HG03442 (cell line): ENCODE measurements around the gene GPS1.

ENCODE experiments used
- ATAC-seq: cut with Tn5 transposase; IDR thresholded peaks from one replicate; pipeline ENCODE4 v1.9.1; 2021; ENCODE audit warnings: mild to moderate bottlenecking, moderate library complexity; ENCODE audit not compliant: unreplicated experiment

The GPS1 gene

DNA sequence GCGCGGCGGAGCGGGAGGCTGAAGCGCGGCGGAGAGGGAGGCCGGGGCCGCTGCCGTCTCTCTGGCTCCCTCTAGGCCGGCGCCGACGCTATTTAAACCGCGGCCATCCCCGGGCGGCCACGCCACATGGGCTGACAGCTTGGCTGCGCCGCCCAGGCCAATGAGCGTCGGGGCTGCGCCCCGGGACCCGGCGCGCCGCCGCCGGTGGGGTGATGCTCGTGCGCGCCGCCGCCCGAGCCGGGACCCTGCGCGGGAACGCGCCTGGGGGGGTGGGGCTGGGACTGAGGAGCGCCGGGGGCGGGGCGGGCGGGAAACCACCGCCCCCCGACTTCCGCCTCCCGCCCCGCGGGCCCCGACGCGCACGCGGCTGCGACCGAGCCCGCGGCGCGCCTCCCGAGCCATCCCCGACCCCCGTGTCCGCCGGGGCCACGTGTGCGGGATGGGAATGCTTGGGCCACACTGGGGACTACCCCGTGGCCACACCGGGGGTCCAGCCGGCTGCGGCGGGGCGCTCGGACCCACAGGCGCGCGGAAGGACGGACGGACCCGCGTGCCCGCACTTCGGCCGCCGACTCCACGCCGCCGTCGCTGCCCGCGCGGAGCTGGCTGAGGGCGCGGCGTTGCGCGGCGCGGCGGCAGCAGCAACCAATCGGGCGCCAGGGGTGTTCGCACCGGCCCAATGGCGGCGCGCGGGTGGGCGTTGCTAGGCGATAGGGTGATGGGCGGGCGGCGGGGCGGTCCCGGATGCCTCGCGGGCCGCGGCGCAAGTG is 46.7 kb downstream of the GPS1 start, which contains the start of gene FASN:
TSS of gene FASN (minus strand) at position 68 of the 770 bp plus-strand sequence. CDS start 1,791 bp downstream, outside the sequence.
- ATAC-seq = peak; percentile 58

DNA sequence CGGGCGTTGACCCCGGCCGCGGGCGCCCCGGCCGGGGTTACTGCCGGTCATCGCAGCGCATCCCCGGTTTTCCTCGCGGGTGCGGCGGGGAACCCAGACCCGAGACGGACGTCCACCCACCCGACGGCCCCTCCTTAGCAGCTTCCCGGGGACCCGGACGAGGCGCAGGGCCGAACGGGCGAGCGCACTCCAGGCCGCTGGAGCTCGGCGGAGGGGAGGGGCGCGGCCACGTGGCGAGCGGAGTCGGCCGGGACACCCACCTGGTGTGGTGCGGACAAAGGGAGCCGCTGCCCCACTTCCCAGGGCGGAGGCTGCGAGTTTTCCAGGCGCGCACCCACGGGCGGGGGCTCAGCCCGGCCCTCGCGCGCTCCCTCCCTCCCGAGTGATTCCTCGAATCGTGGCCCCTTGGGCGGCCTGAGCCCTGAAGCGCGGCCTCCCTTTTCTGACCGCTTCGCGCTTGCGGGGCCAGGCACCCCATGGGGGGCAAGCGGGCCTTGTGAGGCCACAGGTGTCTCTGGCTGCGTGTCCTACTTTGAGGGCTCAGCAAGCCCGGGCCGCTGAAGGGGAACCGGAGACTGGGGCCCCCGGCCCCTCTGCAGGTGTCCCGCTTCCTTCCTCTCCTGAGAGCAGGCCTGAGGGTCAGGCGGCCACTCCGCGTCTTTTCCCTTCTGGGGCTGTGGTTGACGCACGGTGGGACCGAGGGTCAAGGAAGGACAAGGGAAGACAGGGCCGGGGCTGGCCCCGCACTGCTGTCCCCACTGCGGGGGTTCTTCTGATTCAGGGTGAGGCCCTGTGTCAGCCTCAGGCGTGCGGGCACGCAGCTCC is 47.5 kb downstream of the GPS1 start:
- no peak for ATAC-seq

GRCh38 chr17:82100502-82101298 is 49.0 kb downstream of the GPS1 start:
- ATAC-seq = no peak

- ATAC-seq = no peak
These were observed 49.6 kb downstream of the GPS1 start for GRCh38 chr17:82101301-82101715.

DNA sequence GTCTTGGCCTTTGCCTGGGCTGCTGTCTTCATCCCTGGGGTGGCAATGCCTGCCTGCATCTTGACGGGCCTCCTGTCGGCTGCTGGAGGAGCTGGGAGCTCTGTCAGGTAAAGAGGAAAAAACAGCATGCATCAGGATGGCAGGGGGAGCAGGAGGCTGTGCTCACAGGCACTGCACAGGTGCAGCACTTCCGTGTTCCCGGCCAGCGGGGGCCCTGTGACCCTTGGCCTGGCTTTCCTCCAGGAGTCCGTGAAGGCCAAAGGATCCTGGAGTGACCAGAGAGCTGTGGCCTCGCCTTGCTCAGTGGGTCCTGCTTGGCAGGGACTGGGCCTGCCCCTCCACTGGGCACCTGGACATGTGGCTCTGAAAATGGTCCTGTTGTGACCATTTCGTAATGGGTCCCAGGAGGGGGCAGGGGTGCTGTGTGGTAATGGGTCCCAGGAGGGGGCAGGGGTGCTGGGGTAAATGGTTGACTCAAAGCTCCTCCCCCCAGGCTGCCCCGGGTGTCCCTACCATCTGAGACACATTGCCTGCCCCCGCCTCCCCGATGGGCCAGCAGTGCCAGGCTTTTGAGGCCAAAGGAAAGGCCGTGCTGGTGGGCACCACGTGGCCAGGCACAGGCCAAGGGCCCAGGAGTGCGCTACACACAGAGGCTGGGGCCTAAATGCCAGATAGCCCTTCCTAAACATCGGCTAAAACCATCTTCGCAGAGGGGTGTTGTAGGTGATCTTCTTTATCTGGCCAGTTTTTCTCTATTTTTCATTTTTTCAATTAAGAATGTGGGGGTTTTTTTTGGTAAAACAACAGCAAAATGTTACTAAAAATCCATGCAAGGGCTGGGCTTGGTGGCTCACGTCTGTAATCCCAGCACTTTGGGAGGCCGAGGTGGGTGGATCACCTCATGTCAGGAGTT is 50.3 kb downstream of the GPS1 start:
- ATAC-seq = no peak

DNA sequence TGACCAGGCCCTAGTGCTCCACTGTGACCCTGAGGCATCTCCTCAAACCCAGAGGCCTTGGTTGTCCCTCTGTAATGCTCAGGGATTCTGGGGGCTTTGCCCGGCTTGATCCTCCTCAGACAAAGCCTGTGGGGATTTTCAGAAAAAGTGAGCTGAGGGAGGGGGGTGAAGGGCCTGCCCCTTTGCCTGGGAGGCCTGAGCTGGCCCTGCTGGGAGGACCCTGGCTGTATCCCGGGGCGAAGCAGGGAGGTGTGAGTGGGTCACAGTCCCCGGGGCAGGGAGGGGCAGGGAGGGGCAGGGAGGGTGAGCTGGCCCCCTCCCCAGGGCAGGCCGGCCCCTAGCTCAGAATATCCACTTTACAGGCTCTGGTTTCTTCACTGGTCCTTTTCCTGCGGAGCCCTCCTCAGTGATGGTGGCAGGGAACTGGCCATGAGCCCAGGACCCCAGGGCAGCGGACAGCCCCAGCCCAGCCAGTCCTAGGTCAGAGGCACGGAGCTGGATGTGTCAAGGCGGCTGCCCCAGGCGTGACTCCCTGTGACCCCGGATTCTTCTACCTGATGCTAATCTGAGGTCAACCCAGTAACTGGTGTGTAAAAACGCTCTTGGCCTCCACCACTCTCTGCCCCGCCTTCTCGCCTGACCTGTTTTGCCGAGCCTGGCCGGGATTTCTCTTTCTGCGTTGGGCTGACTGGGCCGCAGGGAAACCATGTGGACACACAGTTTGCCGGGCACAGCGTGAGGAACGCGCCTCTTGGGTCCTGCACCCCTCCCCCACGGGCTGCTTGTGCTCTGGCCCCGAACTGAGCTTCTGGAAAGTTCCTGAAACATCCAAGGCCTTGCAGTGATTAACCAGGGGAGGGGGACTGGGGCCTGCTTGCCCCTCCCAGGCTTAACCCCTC is 52.1 kb downstream of the GPS1 start:
- ATAC-seq = no peak

GRCh38 chr17:82104797-82105416 is 53.2 kb downstream of the GPS1 start:
- ATAC-seq = no peak

DNA sequence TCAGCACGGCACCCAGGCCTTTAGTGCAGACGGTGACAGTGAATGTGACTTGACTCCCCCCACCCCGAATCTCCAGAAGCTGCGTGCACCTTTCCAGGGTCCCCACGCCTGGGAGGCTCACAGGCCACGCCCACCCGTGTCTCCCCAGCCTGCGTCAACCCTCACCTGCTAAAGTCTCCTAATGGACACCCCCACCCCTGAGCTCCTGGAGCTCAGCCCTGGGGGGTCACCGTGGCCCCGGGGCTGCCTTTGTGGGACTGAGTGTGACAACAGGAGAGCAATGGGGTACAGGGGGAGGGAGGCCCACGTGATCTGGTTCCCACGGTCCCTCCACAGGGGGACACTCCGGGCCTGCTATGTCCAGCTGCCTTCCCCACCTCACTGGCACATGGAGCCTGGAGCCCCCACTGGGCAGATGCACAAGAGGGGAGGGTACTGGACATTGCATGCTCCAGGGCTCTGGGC is 53.8 kb downstream of the GPS1 start:
- ATAC-seq = no peak

DNA sequence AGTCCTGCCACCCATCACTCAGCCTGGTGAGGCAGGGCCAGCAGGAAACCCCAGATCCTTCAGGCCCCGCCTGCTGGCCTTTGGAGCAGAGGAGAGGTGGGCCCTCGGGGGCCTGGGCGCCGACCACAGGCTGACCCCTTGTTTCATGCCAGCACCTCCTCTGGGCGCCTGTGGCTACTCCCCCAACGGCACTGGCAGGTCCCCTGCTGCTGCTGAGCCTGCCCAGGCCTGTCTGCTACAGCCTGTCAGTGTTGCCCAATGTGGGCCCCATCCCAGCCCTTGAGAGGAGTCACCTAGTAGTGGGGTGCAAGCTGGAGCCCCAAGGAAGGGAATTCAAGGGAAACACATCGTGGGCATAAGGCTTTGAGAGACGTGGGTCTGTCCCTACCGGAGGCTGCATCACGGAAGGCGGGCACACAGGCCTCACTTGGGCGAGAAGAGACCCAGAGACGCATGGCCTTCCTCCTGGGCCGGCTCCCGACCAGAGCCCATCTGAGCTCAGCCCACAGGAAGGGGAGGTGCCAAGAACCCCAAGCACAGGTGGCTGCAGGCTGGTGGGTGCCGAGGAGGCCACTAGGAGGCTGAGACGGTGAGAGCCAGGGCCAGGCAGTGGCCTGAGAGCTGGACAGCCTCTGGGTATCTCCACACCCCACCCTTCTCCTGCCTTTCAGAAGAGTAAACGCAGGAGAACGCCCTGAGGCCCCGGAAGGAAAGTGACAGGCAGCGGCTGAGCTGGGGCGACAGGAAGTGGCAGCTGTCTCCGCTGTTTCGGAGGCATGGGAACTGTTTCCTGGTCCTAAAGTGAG is 54.4 kb downstream of the GPS1 start:
- ATAC-seq = peak; percentile 68

GRCh38 chr17:82106688-82107305 is 55.1 kb downstream of the GPS1 start:
- ATAC-seq = no peak
